Measurements from ENCODE around the gene S100G.

DNA sequence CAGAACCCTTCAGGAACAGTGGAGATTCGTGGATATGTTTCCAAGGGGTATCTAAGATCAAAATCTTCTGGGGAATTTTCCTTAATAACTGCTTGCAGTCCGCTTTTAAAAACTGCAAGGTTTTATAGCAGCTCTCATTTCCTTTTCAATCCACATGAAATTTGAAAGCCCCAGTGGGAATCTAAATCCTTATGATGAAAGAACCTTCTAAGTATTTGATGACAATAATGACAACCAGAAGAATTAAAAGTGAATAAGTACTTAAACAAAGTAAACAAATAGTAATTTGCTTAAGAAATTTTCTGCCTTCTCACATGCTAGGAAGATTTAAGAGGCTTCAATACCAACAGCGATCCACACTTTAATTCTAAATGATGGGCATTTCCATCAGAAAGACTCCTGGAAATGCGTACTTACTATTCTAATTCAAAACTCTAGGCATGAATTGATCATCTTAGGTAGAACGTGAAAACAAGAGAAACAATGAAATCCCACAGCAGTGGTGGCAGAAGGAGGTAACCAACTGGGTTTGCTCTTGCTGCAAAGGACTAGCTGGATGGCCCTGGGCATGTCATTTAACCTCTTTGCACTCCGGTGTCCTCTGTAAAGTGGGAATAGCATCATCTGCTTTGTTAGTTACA lies 37.6 kb upstream of the S100G start:
- TF ChIP-seq, protein P1, sequence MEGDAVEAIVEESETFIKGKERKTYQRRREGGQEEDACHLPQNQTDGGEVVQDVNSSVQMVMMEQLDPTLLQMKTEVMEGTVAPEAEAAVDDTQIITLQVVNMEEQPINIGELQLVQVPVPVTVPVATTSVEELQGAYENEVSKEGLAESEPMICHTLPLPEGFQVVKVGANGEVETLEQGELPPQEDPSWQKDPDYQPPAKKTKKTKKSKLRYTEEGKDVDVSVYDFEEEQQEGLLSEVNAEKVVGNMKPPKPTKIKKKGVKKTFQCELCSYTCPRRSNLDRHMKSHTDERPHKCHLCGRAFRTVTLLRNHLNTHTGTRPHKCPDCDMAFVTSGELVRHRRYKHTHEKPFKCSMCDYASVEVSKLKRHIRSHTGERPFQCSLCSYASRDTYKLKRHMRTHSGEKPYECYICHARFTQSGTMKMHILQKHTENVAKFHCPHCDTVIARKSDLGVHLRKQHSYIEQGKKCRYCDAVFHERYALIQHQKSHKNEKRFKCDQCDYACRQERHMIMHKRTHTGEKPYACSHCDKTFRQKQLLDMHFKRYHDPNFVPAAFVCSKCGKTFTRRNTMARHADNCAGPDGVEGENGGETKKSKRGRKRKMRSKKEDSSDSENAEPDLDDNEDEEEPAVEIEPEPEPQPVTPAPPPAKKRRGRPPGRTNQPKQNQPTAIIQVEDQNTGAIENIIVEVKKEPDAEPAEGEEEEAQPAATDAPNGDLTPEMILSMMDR (conservative IDR thresholded peaks at IDR 0.05; ENCODE audit: low read depth, low read length) = no peak
- TF ChIP-seq EZH2 (IDR thresholded peaks at IDR 0.05; ENCODE audit: low read length, unreplicated experiment) = no peak
